Measurements from ENCODE around the gene GNA15.

Gene GNA15

GRCh38 chr19:3106509-3107141 is 29.2 kb upstream of the GNA15 start:
- no peak for DNase-seq (ENCODE audit: low spot score)

GRCh38 chr19:3107658-3108057 is 28.2 kb upstream of the GNA15 start:
- no peak for DNase-seq (ENCODE audit: low spot score)

GRCh38 chr19:3108775-3109174 is 27.1 kb upstream of the GNA15 start:
- DNase-seq (ENCODE audit: low spot score), result peak; percentile 82

GRCh38 chr19:3109491-3109890 is 26.3 kb upstream of the GNA15 start:
- DNase-seq (ENCODE audit: low spot score), result no peak

GRCh38 chr19:3110126-3110825 is 25.6 kb upstream of the GNA15 start:
- DNase-seq (ENCODE audit: low spot score), result no peak

- no peak for DNase-seq (ENCODE audit: low spot score)
Measured at GRCh38 chr19:3111586-3112247, 24.1 kb upstream of the GNA15 start.

GRCh38 chr19:3112375-3113099 is 23.3 kb upstream of the GNA15 start:
- DNase-seq (ENCODE audit: low spot score), result no peak

- no peak for DNase-seq (ENCODE audit: low spot score)
Measured at GRCh38 chr19:3113100-3114017, 22.5 kb upstream of the GNA15 start.

GRCh38 chr19:3114018-3114726 is 21.7 kb upstream of the GNA15 start:
- DNase-seq (ENCODE audit: low spot score), result no peak

GRCh38 chr19:3114811-3115210 is 21.0 kb upstream of the GNA15 start:
- no peak for DNase-seq (ENCODE audit: low spot score)

- no peak for DNase-seq (ENCODE audit: low spot score)
Measured at GRCh38 chr19:3115411-3115810, 20.4 kb upstream of the GNA15 start.

- no peak for DNase-seq (ENCODE audit: low spot score)
Measured at GRCh38 chr19:3115916-3116602, 19.8 kb upstream of the GNA15 start.

GRCh38 chr19:3116621-3117020 is 19.2 kb upstream of the GNA15 start:
- no peak for DNase-seq (ENCODE audit: low spot score)

GRCh38 chr19:3117716-3118115 is 18.1 kb upstream of the GNA15 start:
- DNase-seq (ENCODE audit: low spot score), result no peak

GRCh38 chr19:3118232-3119070 is 17.4 kb upstream of the GNA15 start:
- DNase-seq (ENCODE audit: low spot score), result no peak

- DNase-seq (ENCODE audit: low spot score), result no peak
Measured at GRCh38 chr19:3119071-3119595, 16.7 kb upstream of the GNA15 start.

GRCh38 chr19:3119693-3120380 is 16.0 kb upstream of the GNA15 start:
- DNase-seq (ENCODE audit: low spot score), result no peak

GRCh38 chr19:3120611-3121276 is 15.1 kb upstream of the GNA15 start:
- DNase-seq (ENCODE audit: low spot score), result no peak
